HFF-Myc (cell line): Measurements from ENCODE around the gene TMEM82.

Experiments
- DNase-seq: peaks from one replicate; pipeline ENCODE4 v3.0.0-alpha.2; 2011; ENCODE audit warnings: low read depth; ENCODE audit errors: extremely low read depth
- H3K4me3 ChIP-seq: replicated peaks from 2 replicates; pipeline ENCODE4 v1.5.1; 2011; ENCODE audit warnings: low read depth, mild to moderate bottlenecking, control low read depth, low read length
- CTCF ChIP-seq: IDR thresholded peaks from 2 replicates; pipeline ENCODE4 v1.5.1; 2012; ENCODE audit warnings: mild to moderate bottlenecking, low read depth, low read length, control low read depth; ENCODE audit errors: missing control alignments

TMEM82 gene

GRCh38 chr1:15756143-15757015, 14.1 kb downstream of the TMEM82 start:
- TF ChIP-seq CTCF: no peak
- no peak overlapping the region for H3K4me3 ChIP-seq
- DNase-seq: no peak

DNA sequence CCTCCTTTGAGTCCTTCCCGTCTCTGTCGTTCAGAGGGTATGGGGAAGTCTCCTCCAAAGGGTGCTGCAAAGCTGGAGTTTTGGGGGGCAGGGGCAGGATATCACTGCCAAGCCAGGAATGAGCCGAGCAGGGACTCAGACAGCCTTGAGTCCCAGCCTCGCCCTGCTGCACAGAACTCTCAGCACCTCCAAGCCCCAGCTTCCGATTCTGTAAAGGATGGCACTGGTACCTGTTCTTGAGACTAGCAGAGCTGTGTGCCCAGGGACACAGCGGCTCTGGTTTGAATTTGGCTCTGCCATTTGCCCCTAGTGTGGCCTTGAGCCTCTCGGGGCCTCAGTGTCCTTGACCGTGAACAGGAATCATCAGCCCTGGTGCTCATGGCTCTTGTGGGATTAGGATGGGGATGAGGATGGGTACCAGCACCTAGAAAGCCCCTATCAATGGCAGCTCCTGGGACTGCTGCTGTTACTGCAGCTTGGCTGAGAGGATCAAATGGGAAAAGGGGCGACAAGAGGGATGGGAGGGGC, 14.8 kb downstream of the TMEM82 start:
- no peak for TF ChIP-seq CTCF

GRCh38 chr1:15757575-15758342, 15.5 kb downstream of the TMEM82 start:
- TF ChIP-seq CTCF: no peak
- peak overlapping the region; percentile 61 for H3K4me3 ChIP-seq
- no peak for DNase-seq

More for the DNA sequence above, 14.8 kb downstream of the TMEM82 start:
- H3K4me3 ChIP-seq: no peak overlapping the region
- DNase-seq: no peak

GRCh38 chr1:15758343-15758931, 16.1 kb downstream of the TMEM82 start, which contains the start of gene FBLIM1:
Gene FBLIM1 (plus strand): TSS chr1:15758795. CDS start chr1:15764984, 6,189 bp downstream.
- H3K4me3 ChIP-seq: peak within 1 kb of the TSS; percentile 61
- TF ChIP-seq CTCF: no peak
- DNase-seq: no peak

DNA sequence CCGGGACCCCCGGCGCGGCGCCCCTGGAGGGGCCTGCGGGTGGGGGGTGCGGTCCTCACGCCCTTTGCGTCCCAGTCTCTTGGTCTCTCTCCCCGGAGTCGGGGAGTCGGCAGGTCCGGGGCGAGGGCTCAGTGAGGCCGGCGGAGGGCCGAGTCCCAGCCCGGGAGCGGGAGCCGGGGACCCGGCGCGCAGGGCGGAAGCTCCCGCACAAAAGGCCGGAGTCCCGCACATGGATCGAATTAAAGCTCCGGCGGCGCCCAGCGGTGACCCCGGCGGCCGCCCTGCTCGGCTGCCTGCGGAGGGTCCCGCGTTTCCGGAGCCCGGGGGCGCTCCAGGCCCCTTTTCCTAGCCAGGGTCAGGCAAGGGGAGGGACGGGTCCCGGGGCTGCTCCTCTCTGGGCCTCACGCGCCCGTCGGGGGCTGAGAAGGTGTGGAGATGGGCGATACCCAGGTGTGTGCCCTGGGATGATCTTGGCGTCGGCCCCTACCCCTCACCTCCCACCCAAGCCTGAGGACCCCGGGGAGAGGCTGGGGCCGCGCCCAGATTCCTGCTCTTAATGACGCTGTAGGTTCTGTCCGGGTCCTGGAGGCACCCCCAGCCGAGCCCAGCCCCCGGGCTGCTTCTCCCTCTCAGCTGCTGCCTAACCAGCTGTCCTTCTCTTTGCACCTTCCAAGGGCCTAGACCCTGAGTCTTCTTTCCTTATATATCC, 16.8 kb downstream of the TMEM82 start:
- H3K4me3 ChIP-seq: peak overlapping the region; percentile 61
- no peak for TF ChIP-seq CTCF
- no peak for DNase-seq
